Measurements from ENCODE around the gene SS18L1. TPM values are rescaled to one million over a fixed set of nuclear protein-coding genes. Genes with fewer than 3 reads are reported as not detected.
"Not testable (repeated sequence)": the region's sequence is repeated elsewhere in the genome, so short reads cannot be mapped to it uniquely, and the experiment has no call there.

Gene SS18L1
- total RNA-seq, 1 donor from 2014 or later, result 10.7 TPM

DNA sequence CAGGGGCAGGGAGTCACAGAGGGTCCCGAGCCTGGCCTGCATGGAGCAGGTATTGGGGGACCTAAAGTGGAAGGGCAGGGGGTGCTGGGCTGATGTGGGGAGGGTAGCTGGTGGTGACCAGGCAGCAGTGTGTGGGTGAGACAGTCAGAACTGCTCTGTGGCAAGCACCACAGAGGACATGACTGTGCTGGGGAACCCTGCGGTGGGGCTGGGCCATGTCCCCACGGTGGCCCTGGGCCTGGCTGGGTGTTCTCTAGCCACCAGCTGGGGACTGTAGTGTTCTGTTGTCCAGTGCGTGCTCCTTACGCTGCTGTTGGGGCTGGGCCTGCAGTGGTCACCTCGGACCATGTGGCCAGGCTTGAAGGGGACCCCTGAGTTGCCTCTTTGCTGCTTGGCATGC, 3.6 kb downstream of the SS18L1 start:
- no peak for DNase-seq
- intact Hi-C loops (cut with micrococcal nuclease), result loop anchor here (10.0 kb wide), 1 partner anchor 132 kb away; no protein-coding TSS in a partner anchor
- ATAC-seq, result no peak

DNA sequence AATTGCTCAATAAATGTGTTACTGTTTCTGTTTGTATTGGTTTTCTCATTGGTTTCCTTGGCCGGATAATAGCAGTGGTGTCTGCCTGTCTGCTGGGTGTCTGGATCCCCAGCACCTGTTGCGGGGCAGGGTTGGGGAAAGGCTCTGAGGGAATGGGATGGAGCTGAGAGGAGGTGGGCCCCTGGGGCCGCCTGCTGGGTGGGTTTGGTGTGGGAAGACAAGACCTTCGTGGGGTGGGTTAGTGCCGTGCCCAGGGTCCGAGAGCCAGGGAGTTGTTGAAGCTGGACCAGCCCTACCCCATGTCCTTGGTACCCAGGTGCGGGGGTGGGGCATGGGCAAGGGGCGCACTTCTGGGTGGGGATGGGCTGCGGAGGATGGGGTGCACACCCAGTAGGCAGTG, 4.0 kb downstream of the SS18L1 start:
- DNase-seq, result no peak
- intact Hi-C loops (cut with micrococcal nuclease), result loop anchor here (10.0 kb wide), 1 partner anchor 133 kb away; no protein-coding TSS in a partner anchor

DNA sequence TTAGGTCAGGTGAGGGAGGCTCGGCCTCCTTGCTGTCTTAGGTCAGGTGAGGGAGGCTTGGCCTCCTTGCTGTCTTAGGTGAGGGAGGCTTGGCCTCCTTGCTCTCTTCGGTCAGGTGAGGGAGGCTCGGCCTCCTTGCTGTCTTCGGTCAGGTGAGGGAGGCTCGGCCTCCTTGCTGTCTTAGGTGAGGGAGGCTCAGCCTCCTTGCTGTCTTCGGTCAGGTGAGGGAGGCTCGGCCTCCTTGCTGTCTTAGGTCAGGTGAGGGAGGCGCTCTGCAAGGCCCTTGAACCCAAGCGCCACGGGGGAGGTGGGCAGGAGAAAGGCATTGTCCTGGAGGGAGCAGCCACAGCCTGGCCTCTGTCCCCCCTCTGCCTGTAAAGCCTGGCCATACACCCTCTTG, 4.8 kb downstream of the SS18L1 start:
- DNase-seq, ATAC-seq: not testable (repeated sequence)
- intact Hi-C loops (cut with micrococcal nuclease), result loop anchor here (10.0 kb wide), 1 partner anchor 134 kb away; no protein-coding TSS in a partner anchor

More for the DNA sequence above, 4.0 kb downstream of the SS18L1 start:
- no peak for ATAC-seq

DNA sequence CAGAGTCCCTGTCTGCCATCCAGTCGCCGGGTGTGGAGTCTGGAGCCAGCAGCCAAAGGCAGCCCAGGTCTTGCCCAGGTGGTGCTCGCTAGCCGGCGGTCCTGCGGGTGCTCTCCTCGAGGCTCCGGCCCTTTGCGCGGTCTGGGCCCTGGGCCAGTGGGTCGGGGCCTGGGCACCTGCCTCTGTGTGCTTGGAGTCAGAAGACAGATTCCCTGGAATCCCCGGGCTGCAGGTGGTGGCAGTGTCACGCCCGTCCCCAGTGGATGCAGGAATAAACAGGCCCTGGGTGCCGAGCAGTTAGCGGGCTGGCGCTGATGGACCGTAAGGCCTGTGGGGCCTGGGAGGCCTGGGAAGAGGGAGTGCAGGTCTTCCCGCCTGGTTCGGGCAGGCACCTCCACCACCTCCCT, 5.3 kb downstream of the SS18L1 start:
- ATAC-seq (no peak), DNase-seq (no peak)
- intact Hi-C loops (cut with micrococcal nuclease), result loop anchor here (10.0 kb wide), 1 partner anchor 134 kb away; no protein-coding TSS in a partner anchor

DNA sequence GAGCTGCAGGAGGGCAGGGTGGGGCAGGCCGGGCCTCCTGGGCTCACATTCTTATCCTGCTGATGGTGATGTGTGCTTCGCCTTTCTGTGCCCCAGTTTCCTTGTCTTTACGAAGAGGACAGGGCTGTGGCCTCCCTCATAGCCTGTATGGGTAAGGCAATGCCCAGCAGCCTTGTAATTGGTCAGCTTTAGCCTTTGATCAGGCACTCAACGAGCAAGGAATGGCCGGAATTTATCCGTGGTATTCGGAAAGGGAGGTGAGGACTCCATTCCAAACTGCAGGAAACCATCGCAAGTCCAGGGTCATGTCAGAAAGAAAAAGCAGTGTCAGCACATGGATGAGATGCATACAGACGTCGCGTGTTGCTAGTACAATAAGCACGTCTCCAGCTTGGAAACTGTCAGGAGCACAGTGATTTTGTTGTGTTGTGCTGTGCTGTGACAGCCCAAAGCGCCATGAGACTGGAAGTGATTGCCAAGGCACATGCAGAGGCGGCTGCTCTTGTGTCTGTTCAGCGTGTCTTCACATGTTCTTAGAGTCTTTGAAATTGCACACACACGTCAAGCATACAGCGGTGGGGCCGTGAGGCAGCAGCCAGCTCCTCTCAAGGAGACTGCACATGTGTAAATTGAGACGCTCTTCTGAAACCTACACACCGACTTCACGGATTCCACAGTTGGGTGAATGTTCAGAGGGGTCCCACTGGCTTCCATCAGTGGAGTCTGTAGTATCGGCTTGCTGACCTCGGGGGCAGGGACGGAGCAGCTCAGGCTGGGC, 6.2 kb downstream of the SS18L1 start:
- DNase-seq, result no peak
- no peak for ATAC-seq
- intact Hi-C loops (cut with micrococcal nuclease), result loop anchor here (10.0 kb wide), 1 partner anchor 135 kb away; no protein-coding TSS in a partner anchor

DNA sequence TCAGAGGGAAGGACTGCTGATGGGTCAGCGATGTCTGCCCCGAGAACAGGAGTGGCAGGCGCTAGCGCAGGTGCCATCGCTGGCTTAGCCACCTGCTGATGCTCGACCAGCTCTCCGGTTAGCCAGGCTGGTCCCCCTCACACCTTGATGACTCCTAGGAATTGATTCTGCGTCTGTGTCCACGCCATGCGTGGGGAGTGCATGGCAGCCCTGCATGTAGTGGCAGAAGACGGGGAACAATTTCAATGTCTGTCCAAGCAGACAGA, 6.7 kb downstream of the SS18L1 start:
- intact Hi-C loops (cut with micrococcal nuclease), result no loop called here
- ATAC-seq (no peak), DNase-seq (no peak)

DNA sequence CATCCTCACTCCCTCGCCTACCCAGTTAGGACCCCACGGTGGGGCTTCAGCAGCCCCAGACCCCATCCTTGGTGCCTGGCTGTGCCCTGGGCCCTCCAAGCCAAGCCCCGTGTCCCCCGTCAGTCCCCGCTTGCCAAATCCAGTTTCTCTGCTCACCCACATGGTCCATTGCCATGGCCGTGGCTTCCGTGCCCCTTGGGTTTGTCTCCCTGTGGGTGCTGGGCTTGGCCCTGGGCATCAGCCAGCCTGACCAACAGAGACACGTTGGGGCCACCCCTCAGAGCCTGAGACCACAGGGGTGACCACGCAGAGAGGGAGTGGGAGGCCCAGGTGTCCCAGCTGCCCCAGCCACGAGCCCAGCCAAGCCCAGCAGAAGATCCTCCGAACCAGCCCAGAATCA, 7.7 kb downstream of the SS18L1 start:
- intact Hi-C loops (cut with micrococcal nuclease), result no loop called here
- ATAC-seq (no peak), DNase-seq (no peak)

DNA sequence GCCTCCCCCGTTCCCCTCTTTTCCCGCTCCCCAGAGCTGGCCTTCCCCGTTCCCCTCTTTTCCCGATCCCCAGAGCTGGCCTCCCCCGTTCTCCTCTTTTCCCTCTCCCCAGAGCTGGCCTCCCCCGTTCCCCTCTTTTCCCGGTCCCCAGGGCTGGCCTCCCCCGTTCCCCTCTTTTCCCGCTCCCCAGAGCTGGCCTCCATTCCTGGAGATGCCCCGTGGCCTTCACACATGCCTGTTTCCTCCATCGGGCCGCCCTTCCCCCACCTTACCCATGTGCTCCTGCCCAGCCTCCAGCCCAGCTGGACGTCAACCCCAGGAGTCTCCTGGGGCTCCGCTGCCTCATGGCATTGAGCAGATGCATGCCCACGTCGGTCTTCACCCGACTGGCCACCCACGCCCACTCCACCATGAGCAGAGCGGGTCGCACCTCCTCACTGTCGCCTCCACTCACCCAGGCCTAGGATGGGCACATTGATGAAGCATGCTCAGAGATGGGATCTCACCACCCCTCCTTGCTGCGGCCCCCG, 8.3 kb downstream of the SS18L1 start:
- ATAC-seq (no peak), DNase-seq (no peak)
- intact Hi-C loops (cut with micrococcal nuclease), result no loop called here

DNA sequence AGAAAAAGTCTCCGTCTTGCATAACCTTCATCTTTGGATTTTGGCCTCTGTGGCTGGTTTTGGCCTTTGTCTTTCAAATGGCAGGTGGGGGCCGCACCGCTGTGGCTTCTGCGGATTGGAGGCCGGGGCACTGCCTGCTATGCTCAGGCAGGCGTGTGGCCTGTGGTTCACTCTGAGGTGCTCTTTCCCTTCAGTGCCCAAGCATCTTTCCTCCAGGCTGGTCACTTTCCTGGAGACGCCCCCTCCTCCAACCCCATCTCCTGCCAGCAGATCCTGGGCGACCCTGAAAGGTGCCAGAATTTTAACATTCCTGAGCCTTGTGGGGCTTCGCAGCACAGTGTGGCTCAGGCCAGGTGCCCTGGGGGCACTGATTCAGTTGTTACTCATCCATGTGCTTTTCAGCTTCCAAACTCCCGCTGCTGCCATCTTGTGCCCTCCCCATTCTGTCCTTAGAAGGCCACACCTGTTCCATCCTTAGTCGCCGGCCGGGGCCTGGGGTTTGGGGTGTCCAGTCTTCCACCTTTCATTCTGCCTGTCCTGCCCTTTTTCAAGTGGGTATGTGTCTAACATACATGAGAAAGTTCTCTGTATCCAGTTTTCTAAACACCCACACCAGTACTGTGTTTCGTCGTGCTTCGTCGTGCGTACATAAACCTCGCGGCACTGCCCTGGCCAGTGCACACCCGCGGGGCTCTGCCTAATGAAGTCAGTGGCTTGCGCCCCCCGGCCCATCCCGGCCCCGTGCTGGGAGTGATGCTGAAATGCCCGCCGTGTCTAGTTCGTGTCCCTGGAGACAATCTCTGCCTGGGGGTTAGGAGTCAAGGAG, 12.1 kb downstream of the SS18L1 start:
- ATAC-seq (no peak), DNase-seq (no peak)
- intact Hi-C loops (cut with micrococcal nuclease), result no loop called here

DNA sequence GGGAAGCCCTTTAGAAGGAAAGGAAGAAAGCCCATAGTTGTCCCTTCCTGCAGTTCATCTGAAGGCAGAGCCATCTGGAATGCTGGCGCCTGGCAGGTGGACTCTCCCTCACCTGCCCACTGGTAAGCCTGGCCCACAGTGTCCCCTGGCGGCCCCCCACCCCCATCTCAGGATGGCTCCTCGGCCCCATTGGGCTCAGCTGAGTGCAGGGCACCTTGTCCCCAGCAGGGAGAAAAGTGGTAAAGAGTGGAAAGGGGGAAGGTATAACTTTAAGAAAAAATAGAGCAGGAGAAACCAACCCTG, 12.6 kb downstream of the SS18L1 start:
- intact Hi-C loops (cut with micrococcal nuclease), result no loop called here
- DNase-seq (no peak), ATAC-seq (no peak)

DNA sequence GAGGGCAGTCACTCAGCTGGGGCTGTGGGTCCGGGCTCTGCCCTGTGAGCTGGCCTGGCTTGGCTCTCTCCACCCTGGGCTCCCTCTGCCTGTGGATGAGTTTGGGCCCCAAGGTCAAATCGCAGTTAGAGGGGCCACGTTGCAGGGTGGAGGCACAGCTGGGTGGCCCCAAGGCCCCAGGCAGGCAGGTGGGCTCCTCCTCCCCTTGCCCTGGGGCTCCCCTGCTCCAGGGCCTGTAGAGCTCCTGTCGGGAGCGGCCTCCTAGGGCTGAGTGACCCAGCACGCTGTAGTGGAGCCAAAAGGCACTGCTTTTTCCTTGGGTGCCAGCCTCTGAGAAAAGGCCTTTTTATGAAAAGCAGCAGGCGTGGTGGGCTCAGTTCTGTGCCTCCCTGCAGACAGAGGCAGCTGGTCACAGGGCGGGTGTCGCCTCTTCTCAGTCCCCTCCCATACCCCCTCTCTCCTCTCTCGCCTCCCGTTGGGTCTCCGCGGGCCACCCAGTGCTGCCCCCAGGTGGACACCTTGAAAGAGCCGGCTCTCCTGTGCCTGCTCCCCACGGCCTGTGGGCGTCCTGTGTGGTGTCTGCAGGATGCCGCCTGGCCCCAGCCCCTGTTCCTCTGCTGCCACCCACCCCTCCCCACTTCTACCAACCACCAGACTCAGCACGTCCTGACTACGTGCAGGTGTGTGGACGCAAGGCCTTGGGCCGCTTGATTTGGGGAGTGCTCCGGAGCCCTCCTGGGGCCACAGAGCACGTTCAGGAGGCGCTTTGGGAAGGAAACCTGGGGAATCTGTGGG, 13.2 kb downstream of the SS18L1 start:
- intact Hi-C loops (cut with micrococcal nuclease), result no loop called here
- ATAC-seq (peak; percentile 89), DNase-seq (peak; percentile 76)

DNA sequence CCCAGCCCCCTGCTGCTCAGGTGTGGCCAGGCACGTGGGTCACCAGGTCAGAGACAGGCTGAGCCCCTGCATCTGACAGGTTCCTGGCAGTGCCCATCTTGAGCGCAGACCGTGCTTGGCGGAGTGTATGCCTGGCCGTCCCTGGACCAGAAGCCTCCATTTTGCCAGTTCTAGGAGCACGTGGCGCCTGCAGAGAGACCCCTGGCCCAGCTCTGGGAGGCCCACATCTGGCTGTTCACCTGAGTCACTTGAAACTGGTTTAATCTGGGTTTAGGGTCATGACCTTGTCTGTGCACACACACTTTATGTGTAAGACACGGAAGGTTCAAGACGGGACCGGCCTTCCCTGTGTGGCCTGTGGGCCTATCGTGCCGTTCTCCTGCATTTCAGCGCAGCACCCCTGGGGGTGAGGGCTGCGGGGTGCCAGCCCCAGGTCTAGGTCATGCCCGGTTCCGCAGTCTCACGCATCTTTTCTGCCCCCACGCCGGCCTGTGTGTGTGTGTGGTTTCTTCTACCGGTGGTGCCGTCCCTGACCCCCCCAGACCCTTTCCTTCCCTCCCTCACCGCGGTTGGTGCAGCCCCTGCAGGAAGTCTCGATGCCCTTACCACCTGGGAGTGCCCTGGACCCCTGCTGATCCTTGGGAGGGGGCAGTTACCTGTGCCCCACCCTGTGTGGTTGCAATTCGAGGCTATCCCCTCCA, 14.0 kb downstream of the SS18L1 start:
- DNase-seq (no peak), ATAC-seq (no peak)
- intact Hi-C loops (cut with micrococcal nuclease), result no loop called here

DNA sequence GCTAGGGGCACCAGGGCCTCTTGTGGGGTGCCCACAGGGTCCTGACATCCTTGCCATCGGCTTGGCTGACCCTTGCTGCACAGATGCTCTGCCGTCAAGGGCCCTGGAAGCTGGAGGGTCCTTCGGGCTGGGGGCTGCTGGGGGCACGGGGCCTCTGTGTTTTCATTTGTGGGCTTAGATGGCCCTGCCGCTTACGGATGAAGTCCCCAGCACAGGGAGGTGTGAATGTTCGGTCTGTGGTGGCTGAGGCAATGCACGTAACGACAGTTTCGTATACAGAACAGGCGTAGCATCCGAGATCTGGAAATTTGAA, 14.5 kb downstream of the SS18L1 start:
- DNase-seq, result no peak
- intact Hi-C loops (cut with micrococcal nuclease), result no loop called here
- no peak for ATAC-seq

DNA sequence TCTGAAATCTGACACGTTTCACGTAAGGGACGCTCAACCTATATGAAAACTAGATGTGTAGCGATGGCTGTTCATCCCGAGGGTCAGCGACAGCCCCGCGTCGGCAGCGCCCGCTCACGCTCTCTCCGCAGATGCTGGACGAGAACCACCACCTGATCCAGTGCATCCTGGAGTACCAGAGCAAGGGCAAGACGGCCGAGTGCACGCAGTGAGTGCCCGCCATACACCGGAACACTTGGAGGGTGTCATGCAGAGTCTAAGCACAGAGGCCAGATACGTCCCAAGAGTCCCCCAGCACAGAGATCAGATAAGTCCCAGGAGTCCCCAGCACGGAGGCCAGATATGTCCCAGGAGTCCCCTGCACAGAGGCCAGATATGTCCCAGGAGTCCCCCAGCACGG, 15.0 kb downstream of the SS18L1 start:
- intact Hi-C loops (cut with micrococcal nuclease), result no loop called here
- no peak for DNase-seq

DNA sequence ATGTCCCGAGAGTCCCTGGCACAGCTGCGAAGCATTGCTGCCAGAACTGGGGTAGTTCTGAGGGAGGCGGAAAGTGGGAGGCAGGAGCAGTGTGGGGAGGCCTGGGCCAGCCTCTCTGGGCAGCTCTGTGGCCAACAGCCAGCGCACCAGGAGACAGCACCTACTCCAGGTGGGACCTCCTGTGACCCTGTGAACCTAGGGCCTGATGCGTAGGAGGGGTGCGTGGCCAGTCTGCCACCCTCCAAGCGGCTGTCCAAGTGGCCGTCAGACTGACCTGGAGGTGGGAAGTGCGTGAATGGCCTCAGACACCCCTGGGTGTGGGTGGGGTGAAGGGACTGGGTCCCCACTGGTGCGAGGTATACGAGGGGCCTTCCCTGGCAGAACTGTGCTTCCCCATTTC, 15.5 kb downstream of the SS18L1 start:
- DNase-seq (no peak), ATAC-seq (no peak)
- intact Hi-C loops (cut with micrococcal nuclease), result no loop called here

More for the DNA sequence above, 15.0 kb downstream of the SS18L1 start:
- ATAC-seq, result no peak

DNA sequence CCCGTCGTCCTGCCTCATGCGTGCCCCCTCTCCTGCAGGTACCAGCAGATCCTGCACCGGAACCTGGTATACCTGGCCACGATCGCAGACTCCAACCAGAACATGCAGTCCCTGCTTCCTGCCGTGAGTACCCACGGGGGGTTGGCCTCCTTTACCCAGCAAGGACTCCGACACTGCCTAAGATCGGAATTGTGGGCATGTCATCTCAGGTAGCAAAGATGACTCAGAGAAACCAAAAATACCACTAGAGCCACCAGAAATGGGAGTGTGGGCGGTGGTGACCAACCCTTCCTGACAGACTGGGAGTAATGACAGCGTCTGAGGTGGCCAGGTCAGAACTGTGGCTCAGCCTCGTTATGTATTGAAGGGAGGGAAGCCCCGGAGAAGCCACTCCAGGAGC, 16.3 kb downstream of the SS18L1 start:
- intact Hi-C loops (cut with micrococcal nuclease), result no loop called here
- DNase-seq (no peak), ATAC-seq (no peak)

DNA sequence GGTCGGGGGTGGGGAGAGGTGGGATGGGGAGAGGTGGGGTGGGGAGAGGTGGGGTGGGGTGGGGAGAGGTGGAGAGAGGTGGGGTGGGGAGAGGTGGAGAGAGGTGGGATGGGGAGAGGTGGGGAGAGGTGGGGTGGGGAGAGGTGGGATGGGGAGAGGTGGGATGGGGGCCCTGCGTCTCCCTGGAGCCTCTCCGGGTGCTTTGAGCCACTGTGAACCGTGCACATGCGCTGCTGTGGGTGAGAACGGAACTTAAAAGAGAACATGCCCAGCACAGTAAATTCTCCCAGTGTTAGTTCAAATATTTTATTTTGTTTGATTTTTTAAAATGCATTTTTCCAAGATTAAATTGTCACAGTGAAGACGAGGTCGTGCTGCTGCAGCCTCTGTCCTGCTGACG, 16.7 kb downstream of the SS18L1 start:
- intact Hi-C loops (cut with micrococcal nuclease), result no loop called here
- ATAC-seq (no peak), DNase-seq (no peak)

DNA sequence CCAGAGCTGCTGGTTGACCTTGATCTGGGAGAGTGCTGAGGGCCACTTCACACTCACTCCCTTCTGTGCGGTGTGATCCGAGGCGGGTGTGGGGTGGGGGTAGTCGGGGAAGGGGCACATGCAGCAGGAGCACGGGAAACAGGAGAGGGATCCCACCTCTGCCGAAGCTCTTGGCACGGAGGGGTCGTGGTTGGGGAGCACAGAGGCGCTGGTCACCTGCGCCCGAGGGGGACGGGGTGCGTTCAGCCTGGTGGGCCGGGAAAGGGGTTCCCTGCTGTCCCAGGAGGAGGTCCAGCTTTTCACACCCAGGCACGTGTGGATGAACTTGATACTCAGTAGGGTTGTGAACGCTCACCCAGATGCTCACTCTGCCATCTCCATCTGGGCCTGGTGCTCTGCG, 17.3 kb downstream of the SS18L1 start:
- DNase-seq (no peak), ATAC-seq (no peak)
- intact Hi-C loops (cut with micrococcal nuclease), result no loop called here

DNA sequence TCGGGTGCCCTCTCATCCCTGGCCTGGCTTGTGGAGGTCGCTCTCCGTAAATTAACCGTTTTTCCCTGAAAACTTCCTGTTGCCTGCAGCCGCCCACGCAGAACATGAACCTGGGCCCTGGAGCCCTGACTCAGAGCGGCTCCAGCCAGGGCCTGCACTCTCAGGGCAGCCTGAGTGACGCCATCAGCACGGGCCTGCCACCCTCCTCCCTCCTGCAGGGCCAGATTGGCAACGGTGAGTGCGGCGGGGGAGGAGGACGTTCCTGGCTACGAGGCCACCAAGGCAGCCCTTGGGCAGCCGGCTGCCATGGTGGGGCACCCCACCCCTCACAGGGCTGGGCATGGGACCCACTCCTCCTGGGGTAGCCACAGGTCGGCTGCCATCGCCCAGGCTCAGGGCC, 17.8 kb downstream of the SS18L1 start:
- intact Hi-C loops (cut with micrococcal nuclease), result no loop called here
- ATAC-seq (no peak), DNase-seq (no peak)
